ENCODE measurements around the gene FPR3.

DNA sequence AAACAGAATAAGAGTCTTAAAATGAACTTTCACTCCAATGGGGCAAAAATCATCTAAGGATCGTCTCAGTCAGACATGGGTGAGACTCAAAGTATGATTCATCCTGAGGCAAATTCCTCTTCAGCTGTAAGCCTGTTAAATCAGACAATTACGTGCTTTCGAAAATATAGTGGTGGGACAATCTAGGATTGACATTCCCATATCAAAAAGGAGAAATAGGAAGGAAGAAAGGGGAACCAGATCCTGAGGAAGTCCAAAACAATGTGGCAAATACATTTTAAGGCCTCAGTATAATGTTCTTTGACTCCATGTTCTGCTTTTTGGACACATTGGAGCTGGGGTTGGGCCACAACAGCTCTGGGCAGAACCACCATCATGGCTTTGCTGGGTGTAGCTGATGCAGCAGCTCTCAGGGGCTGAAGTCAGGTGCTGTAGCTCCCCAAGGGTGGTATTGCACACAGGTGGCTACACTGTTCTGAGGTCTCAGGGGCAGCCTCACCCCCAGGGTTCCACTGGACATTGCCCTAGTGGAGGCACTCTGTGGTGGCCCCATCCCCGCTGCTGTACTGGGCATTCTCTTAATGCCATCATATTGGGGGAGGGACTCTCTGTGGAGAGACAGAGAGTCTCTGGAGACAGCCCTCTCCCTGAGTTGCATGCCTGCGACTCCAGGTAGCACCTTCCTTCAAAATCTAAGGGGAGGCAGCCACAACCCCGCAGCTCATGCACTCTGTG is 5.7 kb upstream of the FPR3 start:
- no peak for TF ChIP-seq POLR2A (IDR thresholded peaks at IDR 0.05)
- no peak for TF ChIP-seq CTCF (IDR thresholded peaks at IDR 0.05)

All from body of pancreas (tissue), 4 donors.